ENCODE measurements around the gene ULK4.

- TF ChIP-seq CTCF (IDR thresholded peaks at IDR 0.05) (peak in 2 of 6 experiments; percentile 17 to 23), POLR2A (IDR thresholded peaks at IDR 0.05) (peak; percentile 99)
Measured at GRCh38 chr3:41198950-41199865, 762.7 kb downstream of the ULK4 start, which contains the start of gene CTNNB1.
